Uterus (tissue), 2 donors: ENCODE measurements around the gene SLC38A5.

Experiments used
- POLR2A ChIP-seq, 2 donors: fragments of 450-650 bp; IDR thresholded peaks; one replicate each; pipeline ENCODE4 v1.6.1; 2016; ENCODE audit warnings: antibody characterized with exemption in 2 of 2, mild to moderate bottlenecking in 1 of 2, moderate library complexity in 1 of 2
- TF ChIP-seq, protein P1 (sequence below), 4 experiments: fragments of 200-600 bp in 2 of 4; fragments of 450-650 bp in 2 of 4; sonication (generic) in 2 of 4; IDR thresholded peaks; one replicate each; pipeline ENCODE4 v1.5.1; 2016 to 2019; ENCODE audit warnings: antibody characterized with exemption in 4 of 4, mild to moderate bottlenecking in 2 of 4, moderate library complexity in 1 of 4

- TF ChIP-seq, protein P1, sequence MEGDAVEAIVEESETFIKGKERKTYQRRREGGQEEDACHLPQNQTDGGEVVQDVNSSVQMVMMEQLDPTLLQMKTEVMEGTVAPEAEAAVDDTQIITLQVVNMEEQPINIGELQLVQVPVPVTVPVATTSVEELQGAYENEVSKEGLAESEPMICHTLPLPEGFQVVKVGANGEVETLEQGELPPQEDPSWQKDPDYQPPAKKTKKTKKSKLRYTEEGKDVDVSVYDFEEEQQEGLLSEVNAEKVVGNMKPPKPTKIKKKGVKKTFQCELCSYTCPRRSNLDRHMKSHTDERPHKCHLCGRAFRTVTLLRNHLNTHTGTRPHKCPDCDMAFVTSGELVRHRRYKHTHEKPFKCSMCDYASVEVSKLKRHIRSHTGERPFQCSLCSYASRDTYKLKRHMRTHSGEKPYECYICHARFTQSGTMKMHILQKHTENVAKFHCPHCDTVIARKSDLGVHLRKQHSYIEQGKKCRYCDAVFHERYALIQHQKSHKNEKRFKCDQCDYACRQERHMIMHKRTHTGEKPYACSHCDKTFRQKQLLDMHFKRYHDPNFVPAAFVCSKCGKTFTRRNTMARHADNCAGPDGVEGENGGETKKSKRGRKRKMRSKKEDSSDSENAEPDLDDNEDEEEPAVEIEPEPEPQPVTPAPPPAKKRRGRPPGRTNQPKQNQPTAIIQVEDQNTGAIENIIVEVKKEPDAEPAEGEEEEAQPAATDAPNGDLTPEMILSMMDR (IDR thresholded peaks at IDR 0.05), result no peak
- no peak for TF ChIP-seq POLR2A (IDR thresholded peaks at IDR 0.05)
Observed at GRCh38 chrX:48498374-48498809, 28.3 kb upstream of the SLC38A5 start.
